Raji (cell line): Measurements from ENCODE around the gene STARD10.

Source experiments
- POLR2A ChIP-seq: IDR thresholded peaks from 2 replicates; pipeline ENCODE4 v1.6.1; 2011; ENCODE audit warnings: low read depth, low read length, control low read depth; ENCODE audit not compliant: insufficient read depth

The STARD10 gene

DNA sequence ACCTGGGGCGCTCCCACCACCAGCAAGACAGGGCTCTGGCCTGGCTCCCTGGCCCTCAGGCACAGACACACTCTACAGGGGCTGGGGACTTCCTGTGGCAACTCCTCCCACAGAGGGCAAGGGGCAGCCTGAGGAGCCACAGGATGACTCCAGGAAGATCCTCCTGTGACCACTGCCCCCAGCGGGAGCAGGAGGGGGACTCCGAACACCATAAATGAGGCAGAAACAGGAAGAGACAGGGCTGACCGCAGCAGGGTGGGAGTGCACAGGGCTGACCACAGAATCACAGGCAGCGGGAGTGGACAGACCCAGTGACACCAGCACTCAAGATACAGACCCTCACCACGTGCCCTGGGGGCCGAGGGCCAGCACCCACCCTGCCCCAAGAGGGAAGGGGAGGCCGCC lies 52.4 kb downstream of the STARD10 start:
- no peak for TF ChIP-seq POLR2A

- TF ChIP-seq POLR2A = no peak
Measured at GRCh38 chr11:72740562-72741428, 53.1 kb downstream of the STARD10 start.

GRCh38 chr11:72740060-72740424 lies 53.8 kb downstream of the STARD10 start:
- no peak for TF ChIP-seq POLR2A

- TF ChIP-seq POLR2A = peak; percentile 27; the same call in 1 of the 2 replicates
Measured at GRCh38 chr11:72739240-72740059, 54.4 kb downstream of the STARD10 start.

- TF ChIP-seq POLR2A = peak; percentile 90
Measured at GRCh38 chr11:72738199-72739141, 55.4 kb downstream of the STARD10 start.

DNA sequence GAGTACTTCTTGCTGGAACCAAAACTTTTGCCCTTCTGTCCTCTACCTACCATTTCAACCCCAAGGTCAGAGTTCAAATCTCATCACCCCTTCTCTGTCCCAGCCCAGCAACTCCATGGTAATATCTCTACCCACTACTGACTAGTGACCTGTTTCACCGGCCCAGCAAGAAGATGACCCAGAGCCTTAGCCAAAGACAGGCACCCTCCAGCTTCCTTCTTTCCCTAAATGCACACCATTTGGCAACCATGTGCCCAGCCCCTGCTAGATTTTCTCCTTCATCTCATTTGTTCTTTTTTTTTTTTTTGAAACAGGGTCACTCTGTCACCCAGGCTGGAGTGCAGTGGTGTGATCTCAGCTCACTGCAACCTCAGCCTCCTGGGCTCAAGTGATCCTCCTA lies 56.5 kb downstream of the STARD10 start:
- no peak for TF ChIP-seq POLR2A

DNA sequence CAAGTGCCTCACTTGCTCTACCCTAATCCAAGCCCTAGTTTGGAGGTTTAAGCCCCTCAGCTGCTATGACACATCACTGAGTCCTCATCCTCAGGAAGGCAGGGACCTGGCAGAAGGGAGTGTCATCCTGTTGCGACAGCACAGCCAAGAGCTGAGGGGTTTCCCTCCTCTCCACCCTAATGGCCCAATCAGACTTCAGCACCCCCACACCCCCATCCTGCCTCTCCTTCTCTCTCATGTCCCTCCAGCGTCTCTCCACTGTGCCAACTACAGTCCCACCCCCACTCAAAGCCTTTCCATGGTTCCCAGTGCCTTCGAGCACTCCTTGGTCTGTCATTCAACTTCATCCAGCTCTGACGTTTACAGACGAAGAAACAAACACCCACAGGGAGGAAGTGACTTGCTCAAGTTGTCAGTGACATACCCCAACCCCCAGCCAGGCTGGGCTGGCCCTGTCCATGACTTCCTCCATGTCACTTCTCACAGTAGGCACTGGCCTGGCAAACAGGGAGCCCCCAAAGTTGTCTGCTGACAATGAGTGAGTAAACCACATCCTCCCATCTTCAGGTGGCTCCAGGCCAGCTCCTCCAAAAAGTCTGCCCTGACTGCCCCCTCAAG lies 57.3 kb downstream of the STARD10 start:
- TF ChIP-seq POLR2A = no peak

DNA sequence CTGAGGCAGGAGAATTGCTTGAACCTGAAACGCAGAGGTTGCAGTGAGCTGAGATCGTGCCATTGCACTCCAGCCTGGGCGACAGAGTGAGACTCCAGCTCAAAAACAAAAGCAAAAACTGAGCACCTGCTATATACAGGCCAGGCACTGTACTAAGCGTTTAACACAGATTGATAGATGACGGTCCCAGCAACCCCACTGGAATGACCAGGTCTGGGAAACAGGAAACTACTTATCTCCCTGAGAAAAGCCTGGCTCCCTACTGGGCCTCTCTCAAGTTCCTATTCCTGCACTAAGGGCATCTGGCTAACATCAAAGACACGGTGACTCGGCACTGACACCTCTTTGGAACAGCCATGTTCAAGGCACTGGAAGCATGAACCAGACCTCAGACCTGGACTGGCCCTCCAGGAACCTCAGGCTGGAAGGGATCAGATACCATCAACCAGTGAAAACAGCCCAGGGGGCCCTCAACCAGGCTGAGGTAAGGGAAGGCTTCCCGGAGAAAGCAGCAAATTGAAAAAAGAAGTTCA lies 58.3 kb downstream of the STARD10 start:
- no peak for TF ChIP-seq POLR2A

GRCh38 chr11:72732329-72732728 lies 61.5 kb downstream of the STARD10 start:
- no peak for TF ChIP-seq POLR2A

GRCh38 chr11:72730737-72731136 lies 63.1 kb downstream of the STARD10 start:
- no peak for TF ChIP-seq POLR2A

DNA sequence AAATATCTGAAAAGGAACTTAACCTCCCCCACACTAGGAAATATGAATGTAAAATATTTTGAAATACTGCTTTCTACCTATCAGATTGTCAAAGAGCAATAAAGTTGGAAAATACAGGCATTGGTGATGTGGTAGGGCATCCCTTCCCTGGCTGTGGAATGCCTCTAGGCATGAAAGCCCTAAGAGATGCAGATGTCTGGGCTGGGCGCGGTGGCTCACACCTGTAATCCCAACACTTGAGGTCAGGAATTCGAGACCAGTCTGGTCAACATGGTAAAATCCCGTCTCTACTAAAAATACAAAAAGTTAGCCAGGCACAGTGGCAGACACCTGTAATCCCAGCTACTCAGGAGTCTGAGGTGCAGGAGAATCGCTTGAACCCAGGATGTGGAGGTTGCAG lies 63.6 kb downstream of the STARD10 start:
- TF ChIP-seq POLR2A = no peak

GRCh38 chr11:72727521-72727920 lies 66.3 kb downstream of the STARD10 start:
- no peak for TF ChIP-seq POLR2A

DNA sequence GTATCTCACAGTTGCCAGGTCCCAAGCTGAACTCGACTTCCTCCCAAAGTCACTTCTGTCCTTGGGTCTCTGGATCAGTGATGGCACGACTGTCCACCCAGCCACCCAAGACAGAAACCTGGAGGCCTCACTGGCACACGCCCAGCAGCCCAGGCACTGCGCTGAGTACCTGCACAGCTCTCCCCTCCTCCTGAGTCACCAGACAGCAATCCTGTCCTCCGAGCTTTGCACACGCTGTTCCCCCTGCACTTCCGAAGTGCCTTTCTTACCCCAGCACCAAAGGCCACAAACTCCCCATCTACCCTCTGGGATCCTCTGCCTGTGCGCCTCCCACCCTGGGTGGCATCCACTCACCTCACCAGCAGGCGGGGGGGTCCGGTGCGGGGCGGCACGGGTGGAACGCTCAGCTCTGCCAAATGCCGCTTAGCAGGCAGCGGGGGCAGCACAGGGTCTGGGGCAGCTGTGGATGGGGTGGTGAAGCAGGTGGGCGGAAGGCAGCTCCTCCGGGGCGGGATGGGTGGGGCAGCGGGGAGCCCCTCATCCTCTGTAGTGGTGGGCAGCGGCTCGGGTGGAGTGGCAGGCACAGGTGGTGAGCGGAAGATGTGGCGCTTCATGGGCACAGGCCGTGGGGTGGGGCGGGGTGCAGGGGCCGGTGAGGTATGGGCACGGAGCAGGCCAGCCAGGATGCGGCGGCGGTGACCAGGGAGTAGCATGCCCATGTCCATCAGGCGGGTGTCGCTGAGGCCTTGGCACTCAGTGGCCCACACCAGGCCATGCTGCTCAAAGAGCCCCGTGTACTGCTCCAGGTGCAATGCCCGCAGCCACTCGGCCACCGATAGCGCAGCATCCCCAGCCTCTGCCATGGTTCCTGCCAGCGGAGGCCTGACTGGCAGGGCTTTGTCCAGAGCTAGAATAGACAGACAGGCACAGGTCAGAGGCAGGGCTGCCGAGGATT lies 67.3 kb downstream of the STARD10 start:
- no peak for TF ChIP-seq POLR2A
